Ascending aorta (tissue), 2 donors: ENCODE measurements around the gene TACR1. TPM values are rescaled to one million over a fixed set of nuclear protein-coding genes. Genes with fewer than 3 reads are reported as not detected.

Source experiments
- DNase-seq, 2 donors: peaks; one replicate each; pipeline ENCODE4 v3.0.0-alpha.2; 2019; ENCODE audit warnings: low spot score in 2 of 2
- H3K27ac ChIP-seq, 2 donors: fragments of 200-600 bp; sonication (generic); one replicate each; pipeline ENCODE4 v1.5.1; 2016 to 2017; ENCODE audit warnings: mild to moderate bottlenecking in 1 of 2
- H3K27me3 ChIP-seq: fragments of 200-600 bp; sonication (generic); one replicate; pipeline ENCODE4 v1.5.1; 2017
- H3K36me3 ChIP-seq, 2 donors: fragments of 200-600 bp; sonication (generic); one replicate each; pipeline ENCODE4 v1.5.1; 2016
- H3K4me1 ChIP-seq, 2 donors: fragments of 200-600 bp; sonication (generic); one replicate each; pipeline ENCODE4 v1.5.1; 2016 to 2017; ENCODE audit warnings: mild to moderate bottlenecking in 1 of 2
- H3K4me3 ChIP-seq, 2 donors: fragments of 200-600 bp; sonication (generic); one replicate each; pipeline ENCODE4 v1.5.1; 2016 to 2017; ENCODE audit warnings: mild to moderate bottlenecking in 1 of 2
- H3K9me3 ChIP-seq, 2 donors: fragments of 200-600 bp; sonication (generic); one replicate each; pipeline ENCODE4 v1.5.1; 2016
- intact Hi-C: fragments of 100-400 bp; cut with DNase I; formaldehyde crosslinking; loops from one replicate; pipeline ENCODE4 v1.15.1; 2023
- total RNA-seq: library from RNA; depleted of rRNA; stranded (reverse); fragments of >200 nt; gene quantifications from one replicate; pipeline ENCODE4 v1.1.0, GENCODE V29; 2016
- TF ChIP-seq, protein P1 (sequence below), 3 experiments: fragments of 200-600 bp in 2 of 3; fragments of 450-650 bp in 1 of 3; sonication (generic) in 2 of 3; IDR thresholded peaks; one replicate each; pipeline ENCODE4 v1.5.1; 2016 to 2019; ENCODE audit warnings: antibody characterized with exemption in 3 of 3, mild to moderate bottlenecking in 1 of 3, moderate library complexity in 1 of 3

The TACR1 gene
- total RNA-seq, 1 donor from 2014 or later = 27.5 TPM

DNA sequence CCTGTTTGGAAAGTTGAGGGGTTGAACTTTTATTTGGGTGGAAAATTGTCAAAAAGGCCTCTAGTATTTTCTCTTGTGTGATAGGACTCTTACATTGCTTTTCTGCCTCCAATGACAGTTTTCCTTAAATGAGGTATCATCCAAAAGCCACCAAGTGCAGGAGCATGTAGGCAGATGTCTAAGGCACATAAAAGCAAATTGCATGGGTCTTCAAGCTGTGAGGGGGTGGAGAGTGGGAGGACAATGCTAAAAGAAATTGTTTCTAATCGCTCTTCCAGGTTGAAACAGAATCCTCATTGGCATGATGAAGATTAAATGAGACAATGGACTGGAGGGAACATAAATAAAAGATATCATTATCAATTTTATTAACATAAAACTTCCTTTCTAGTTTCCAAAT, 6.8 kb downstream of the TACR1 start:
- TF ChIP-seq, protein P1, sequence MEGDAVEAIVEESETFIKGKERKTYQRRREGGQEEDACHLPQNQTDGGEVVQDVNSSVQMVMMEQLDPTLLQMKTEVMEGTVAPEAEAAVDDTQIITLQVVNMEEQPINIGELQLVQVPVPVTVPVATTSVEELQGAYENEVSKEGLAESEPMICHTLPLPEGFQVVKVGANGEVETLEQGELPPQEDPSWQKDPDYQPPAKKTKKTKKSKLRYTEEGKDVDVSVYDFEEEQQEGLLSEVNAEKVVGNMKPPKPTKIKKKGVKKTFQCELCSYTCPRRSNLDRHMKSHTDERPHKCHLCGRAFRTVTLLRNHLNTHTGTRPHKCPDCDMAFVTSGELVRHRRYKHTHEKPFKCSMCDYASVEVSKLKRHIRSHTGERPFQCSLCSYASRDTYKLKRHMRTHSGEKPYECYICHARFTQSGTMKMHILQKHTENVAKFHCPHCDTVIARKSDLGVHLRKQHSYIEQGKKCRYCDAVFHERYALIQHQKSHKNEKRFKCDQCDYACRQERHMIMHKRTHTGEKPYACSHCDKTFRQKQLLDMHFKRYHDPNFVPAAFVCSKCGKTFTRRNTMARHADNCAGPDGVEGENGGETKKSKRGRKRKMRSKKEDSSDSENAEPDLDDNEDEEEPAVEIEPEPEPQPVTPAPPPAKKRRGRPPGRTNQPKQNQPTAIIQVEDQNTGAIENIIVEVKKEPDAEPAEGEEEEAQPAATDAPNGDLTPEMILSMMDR (IDR thresholded peaks at IDR 0.05) = no peak
- Histone ChIP-seq H3K4me1 (no peaks in the 10 kb centered on the region), H3K36me3 (no peaks in the 10 kb centered on the region), H3K4me3 (no peak overlapping the region), H3K9me3 (no peaks in the 10 kb centered on the region), H3K27ac (no peak overlapping the region), H3K27me3 (no peaks in the 10 kb centered on the region)
- DNase-seq = no peak
- intact Hi-C loops = no loop called here

DNA sequence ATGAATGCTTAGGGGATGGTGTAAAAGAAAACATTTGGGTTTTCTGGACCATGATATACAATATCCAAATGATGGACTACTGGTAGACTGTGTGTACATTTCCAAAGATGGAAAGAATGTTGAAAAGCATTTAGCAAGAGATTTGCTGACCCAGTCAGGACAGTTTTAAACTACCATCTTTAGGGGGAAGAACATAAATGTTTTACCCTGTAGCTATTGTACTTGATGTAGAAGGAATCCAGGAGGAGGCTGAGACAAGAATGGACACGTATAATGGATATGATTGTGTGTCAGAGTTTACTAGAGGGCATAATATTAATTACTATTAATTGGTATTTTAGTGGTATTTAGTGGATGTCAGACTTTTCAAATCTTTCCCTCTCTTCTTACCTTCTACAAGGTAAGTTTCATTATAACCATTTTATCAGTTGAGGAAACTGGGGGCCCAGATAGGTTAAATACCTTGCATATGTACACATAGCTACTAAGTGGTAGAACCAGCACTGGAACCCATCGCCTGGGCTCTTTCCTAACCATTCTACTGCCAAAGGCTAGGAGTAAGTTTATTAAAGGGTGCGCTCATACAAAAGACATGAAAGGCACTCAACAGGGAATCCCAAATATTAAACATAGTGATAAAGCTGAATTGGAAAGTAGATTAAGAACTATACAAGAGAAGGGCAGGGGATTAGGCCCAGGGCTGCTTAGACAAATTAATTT, 8.9 kb downstream of the TACR1 start:
- H3K27me3 ChIP-seq = no peaks in the 10 kb centered on the region
- intact Hi-C loops = no loop called here
- DNase-seq = no peak
- no peaks in the 10 kb centered on the region for H3K4me1 ChIP-seq
- H3K27ac ChIP-seq = no peak overlapping the region
- H3K36me3 ChIP-seq = no peaks in the 10 kb centered on the region
- TF ChIP-seq, protein P1 (IDR thresholded peaks at IDR 0.05) = no peak
- no peaks in the 10 kb centered on the region for H3K9me3 ChIP-seq
- H3K4me3 ChIP-seq = no peak overlapping the region

DNA sequence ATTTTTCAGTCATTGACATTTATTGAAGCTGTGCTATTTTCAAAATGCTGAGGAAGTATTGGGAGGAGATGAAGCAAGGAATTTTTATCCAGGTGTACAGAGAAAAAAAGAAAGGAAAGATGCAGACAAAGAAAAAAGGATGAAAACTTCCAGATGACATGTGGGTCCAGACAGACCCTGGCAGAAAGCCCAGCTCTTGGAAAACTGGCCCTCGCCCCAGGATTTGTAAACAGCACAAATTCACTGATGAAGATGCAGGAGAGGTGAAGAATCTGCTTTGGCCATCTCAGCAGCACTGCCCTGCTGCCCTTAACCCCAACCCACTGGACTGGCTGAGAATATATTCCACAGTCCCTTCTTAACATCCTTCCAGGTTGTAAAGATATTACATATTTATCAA, 12.5 kb downstream of the TACR1 start:
- Histone ChIP-seq H3K27me3 (no peaks in the 10 kb centered on the region), H3K27ac (no peak overlapping the region), H3K4me1 (no peaks in the 10 kb centered on the region), H3K9me3 (no peaks in the 10 kb centered on the region), H3K4me3 (no peak overlapping the region), H3K36me3 (no peaks in the 10 kb centered on the region)
- TF ChIP-seq, protein P1 (IDR thresholded peaks at IDR 0.05) = no peak
- intact Hi-C loops = no loop called here
- no peak for DNase-seq

DNA sequence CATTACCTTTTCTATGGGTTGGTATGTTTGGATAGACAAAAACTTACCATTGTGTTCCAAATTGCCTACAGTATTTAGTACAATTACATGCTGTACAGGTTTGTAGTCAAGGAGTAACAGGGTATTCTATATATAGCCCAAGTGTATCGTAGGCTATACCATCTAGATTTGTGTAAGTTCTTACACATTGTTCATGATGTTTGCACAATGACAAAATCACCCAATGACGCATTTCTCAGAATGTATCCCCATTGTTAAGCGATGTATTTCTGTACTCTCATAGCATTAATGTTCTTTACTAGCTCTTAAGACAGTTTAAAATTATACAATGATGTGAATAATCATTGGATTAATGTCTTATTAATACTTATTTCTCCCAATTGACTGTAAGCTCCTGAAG, 16.7 kb downstream of the TACR1 start:
- H3K4me3 ChIP-seq = no peak overlapping the region
- intact Hi-C loops = no loop called here

DNA sequence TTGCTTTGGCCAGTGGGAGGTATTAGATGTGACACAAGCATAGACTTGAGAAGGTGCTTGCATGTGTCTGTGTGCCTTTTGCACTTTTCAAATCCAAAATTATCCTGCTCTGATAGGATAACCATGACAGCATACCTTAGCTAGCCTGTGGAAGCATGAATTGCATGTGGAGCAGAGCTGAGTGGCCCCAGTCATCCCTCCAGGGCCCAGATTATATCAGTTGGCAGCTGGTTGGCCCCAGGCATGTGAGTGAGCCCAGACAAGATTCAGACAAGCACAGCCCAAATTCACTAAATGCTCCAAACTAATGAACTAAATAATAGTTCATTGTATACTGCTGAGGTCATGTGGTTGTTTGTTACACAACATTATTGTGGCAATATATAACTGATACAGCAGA, 18.8 kb downstream of the TACR1 start:
- no peaks in the 10 kb centered on the region for H3K4me1 ChIP-seq
- H3K27me3 ChIP-seq = no peaks in the 10 kb centered on the region
- no peaks in the 10 kb centered on the region for H3K9me3 ChIP-seq
- intact Hi-C loops = no loop called here
- H3K36me3 ChIP-seq = no peaks in the 10 kb centered on the region
- no peak for DNase-seq
- no peak overlapping the region for H3K27ac ChIP-seq
- no peak overlapping the region for H3K4me3 ChIP-seq
- TF ChIP-seq, protein P1 (IDR thresholded peaks at IDR 0.05) = no peak

More for the DNA sequence above, 16.7 kb downstream of the TACR1 start:
- H3K9me3 ChIP-seq = no peaks in the 10 kb centered on the region
- H3K27ac ChIP-seq = no peak overlapping the region
- H3K4me1 ChIP-seq = no peaks in the 10 kb centered on the region
- no peak for DNase-seq
- H3K27me3 ChIP-seq = no peaks in the 10 kb centered on the region
- TF ChIP-seq, protein P1 (IDR thresholded peaks at IDR 0.05) = no peak
- H3K36me3 ChIP-seq = no peaks in the 10 kb centered on the region

DNA sequence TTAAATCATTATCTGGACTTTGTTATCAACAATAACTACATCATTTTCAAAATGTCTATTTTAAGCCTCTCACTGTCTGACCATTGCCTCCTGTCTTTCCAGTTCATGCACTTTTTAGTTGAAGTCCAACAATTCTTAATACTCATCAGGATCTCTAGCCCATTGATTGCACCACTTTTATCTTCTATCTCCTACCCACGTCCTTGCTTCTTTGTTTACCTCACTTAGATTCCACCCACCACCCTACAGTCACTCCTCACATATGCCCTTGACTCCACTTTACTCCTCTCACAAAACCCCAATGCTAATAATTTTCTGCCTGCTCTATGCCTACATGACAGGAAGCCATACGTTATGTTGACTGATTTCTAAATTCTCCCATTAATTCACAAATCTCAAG, 21.9 kb downstream of the TACR1 start:
- intact Hi-C loops = no loop called here
- Histone ChIP-seq H3K36me3 (no peaks in the 10 kb centered on the region), H3K4me1 (no peaks in the 10 kb centered on the region), H3K9me3 (no peaks in the 10 kb centered on the region), H3K27ac (no peak overlapping the region), H3K4me3 (no peak overlapping the region), H3K27me3 (no peaks in the 10 kb centered on the region)
- TF ChIP-seq, protein P1 (IDR thresholded peaks at IDR 0.05) = no peak
- no peak for DNase-seq
